Motor neuron (in vitro differentiated cells): ENCODE results near the gene PRSS36. TPM values are rescaled to one million over a fixed set of nuclear protein-coding genes. Genes with fewer than 3 reads are reported as not detected.
"Not testable (repeated sequence)": the region's sequence is repeated elsewhere in the genome, so short reads cannot be mapped to it uniquely, and the experiment has no call there.

Experiments used
- ATAC-seq, 8 experiments: fragments of 200-7000 bp; cut with Tn5 transposase; replicated peaks in 6 of 8; 2 replicates each; pipeline ENCODE4 v1.8.0; 2021; ENCODE audit warnings: mild to moderate bottlenecking in 8 of 8, moderate library complexity in 8 of 8
- H3K27ac ChIP-seq, 2 donors: fragments of 250-450 bp; sonication (Bioruptor Pico); 2 replicates each; pipeline ENCODE4 v1.9.0; 2021; ENCODE audit warnings: antibody characterized with exemption in 2 of 2, mild to moderate bottlenecking in 2 of 2, moderate library complexity in 1 of 2
- H3K4me1 ChIP-seq, 2 donors: fragments of 250-450 bp; sonication (Bioruptor Pico); replicated peaks in 1 of 2; 2 replicates each; pipeline ENCODE4 v1.6.1; 2021; ENCODE audit warnings: antibody characterized with exemption in 2 of 2, mild to moderate bottlenecking in 2 of 2, moderate library complexity in 1 of 2
- H3K4me3 ChIP-seq, 5 donors: fragments of 250-450 bp; sonication (Bioruptor Pico); 2 replicates each; pipeline ENCODE4 v1.9.0; 2021; ENCODE audit warnings: antibody characterized with exemption in 5 of 5, mild to moderate bottlenecking in 5 of 5, moderate library complexity in 4 of 5
- WGBS, 10 experiments: fragments of 450-650 bp; shearing (Covaris generic); methylation state at CpG; one replicate each; pipeline ENCODE4 v1.0.0; 2022; 5-methylcytosine and 5-hydroxymethylcytosine counted together
- in situ Hi-C, 9 experiments: fragments of 400-800 bp; cut with MboI; loops; one replicate each; pipeline ENCODE4 v1.15.0; 2021; ENCODE audit warnings: low sequenced_read_pairs in 9 of 9, low pct_unique_long_range_greater_than_20kb in 2 of 9; ENCODE audit not compliant: unreplicated experiment in 9 of 9
- total RNA-seq, 8 experiments: library from RNA; unstranded; fragments of 300-600 nt; gene quantifications; 2 replicates each; pipeline versions ENCODE4 v1.2.3 to v1.2.4, GENCODE V29; 2022

Gene PRSS36
- total RNA-seq, 8 experiments from 2014 or later: 0.36 to 3.8 (median 0.82) TPM

DNA sequence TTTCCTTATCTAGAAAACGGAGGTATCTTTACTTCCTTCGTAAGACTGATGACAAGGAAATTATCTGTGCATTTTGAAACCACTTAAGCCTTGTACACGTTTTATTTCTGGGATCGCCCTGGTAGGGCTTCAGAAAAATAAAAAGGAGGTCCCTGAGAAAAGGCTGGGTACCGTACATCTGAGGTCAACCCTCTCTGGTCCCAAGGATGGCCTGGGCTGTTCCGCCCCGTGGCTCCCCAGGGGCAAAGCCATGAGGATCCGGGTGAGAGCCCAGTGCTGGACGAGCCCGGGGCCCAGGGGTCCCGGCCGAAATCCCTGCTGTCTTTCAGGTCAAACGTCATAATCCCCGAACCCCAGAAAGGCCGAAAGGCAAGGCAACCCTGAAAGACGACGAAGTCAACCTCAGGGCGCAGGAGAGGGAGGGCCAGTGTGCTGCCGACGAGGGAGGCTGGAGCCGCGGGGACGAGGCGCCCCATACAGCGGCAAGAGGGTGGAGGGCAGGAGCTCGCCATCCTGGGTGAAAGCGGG is 29.4 kb upstream of the PRSS36 start:
- peaks cover 16 to 22% of the 10 kb centered on the region in 2 donors for H3K4me1 ChIP-seq
- peak overlapping the region; percentile 99 for H3K27ac ChIP-seq
- 0 to 27% (median 9%) methylated on average over 3 to 19 of the region's 27 CpGs; no CpG with 5 or more reads in 2 of the 10 experiments for WGBS, 10 experiments
- ATAC-seq: peak in 7 of 8 experiments; percentile 0 to 9 (median 2)
- H3K4me3 ChIP-seq: peak overlapping the region; percentile 86 to 97 (median 92)
- in situ Hi-C loops: no loop called here

DNA sequence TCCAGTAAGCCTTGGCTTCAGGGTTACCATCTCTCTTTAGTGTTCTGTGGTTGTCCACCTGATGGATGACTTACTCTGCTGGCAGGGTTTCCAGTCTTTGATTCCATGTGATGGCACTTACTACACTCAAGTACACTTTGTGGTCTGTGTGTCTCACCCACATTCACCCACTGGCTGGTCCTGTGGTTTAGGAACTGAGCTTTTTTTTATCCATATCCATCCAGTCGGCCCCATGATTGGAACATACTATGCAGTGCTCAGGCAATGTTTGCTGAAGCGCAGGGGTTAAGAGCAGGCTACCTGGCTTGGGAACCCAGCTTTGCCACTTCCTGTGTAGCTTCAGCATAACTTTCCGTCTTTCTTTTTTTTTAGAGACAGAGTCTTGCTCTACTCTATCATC is 27.3 kb upstream of the PRSS36 start:
- peaks cover 7 to 9% of the 10 kb centered on the region in 2 donors for H3K4me1 ChIP-seq
- H3K27ac ChIP-seq: no peak overlapping the region
- in situ Hi-C loops: no loop called here
- whole genome bisulfite sequencing, 10 experiments: 80 to 100% (median 100%) methylated on average over 1 to 3 of the region's 3 CpGs; no CpG with 5 or more reads in 4 of the 10 experiments
- no peak overlapping the region for H3K4me3 ChIP-seq
- ATAC-seq: no peak

DNA sequence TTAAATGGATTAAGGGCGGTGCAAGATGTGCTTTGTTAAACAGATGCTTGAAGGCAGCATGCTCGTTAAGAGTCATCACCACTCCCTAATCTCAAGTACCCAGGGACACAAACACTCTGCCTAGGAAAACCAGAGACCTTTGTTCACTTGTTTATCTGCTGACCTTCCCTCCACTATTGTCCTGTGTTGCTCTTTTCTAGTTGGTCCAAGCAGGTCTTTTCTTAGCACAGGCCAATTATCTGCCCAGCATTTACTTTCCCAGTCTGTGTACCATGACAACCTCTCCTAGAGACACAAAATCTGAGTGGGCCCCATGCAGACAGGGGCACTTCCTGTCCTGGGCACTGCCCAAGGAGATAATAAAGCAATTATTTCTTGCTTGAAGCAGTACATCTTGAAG is 20.2 kb upstream of the PRSS36 start:
- in situ Hi-C loops: loop anchor here in 1 of 9 experiments (25.0 kb wide), 1 partner anchor 183 kb away; the partner anchor contains the start of gene HSD3B7
- not testable (repeated sequence) for H3K4me1 ChIP-seq, H3K4me3 ChIP-seq, H3K27ac ChIP-seq
- ATAC-seq: peak; percentile 45 to 100 (median 94)
- WGBS, 10 experiments: no CpG with 5 or more reads among the region's 2 CpGs

DNA sequence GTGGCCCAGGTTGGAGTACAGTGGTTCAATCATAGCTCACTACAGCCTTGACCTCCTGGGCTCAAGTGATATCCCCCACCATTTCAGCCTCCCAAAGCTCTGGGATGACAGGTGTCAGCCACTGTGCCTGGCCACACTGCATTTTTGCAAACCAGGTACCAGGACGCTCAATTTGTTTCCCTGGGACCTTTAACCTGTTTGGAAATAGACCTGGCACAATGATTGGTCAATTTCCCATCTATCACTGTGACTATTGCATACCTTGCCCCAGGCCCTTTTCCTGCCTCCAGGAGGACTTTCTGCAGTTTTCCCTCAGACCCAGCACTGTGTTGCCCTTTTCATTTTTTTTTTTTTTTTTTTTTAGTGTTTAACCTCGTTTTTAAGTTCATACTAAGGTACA is 19.0 kb upstream of the PRSS36 start:
- Histone ChIP-seq H3K4me1 (peaks cover 0 to 10% of the 10 kb centered on the region in 2 donors), H3K27ac (no peak overlapping the region), H3K4me3 (no peak overlapping the region)
- in situ Hi-C loops: loop anchor here in 1 of 9 experiments (25.0 kb wide), 1 partner anchor 182 kb away; the partner anchor contains the start of gene HSD3B7
- 0 to 93% (median 59%) methylated on average over 1 to 2 of the region's 2 CpGs; no CpG with 5 or more reads in 1 of the 10 experiments for WGBS, 10 experiments
- peak in 1 of 8 experiments; percentile 20 for ATAC-seq

GRCh38 chr16:31167315-31167714 is 17.4 kb upstream of the PRSS36 start:
- 62 to 100% (median 90%) methylated on average over 1 to 8 of the region's 8 CpGs; no CpG with 5 or more reads in 2 of the 10 experiments for WGBS, 10 experiments
- no peak overlapping the region for H3K27ac ChIP-seq
- ATAC-seq: no peak
- H3K4me1 ChIP-seq: peaks cover 0 to 10% of the 10 kb centered on the region in 2 donors
- H3K4me3 ChIP-seq: no peak overlapping the region
- in situ Hi-C loops: loop anchor here in 1 of 9 experiments (25.0 kb wide), 1 partner anchor 180 kb away; the partner anchor contains the start of gene HSD3B7

DNA sequence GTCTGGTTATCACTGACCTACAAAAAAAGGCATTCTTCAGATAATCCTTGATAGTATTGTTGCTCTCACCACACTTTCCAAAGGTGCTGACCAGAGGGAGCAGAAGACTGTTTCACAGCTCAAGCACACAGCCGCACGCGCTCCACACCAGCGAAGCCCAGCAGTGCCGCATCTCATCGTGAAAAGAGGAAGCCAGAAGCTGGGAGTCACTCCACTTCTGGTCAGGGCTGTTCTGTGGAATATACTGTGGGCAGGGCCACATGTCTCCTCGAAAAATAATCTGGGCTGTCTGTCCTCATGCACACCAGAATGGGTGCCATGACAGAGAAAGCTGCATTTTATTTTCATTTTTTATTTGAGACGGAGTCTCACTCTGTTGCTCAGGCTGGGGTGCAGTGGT is 7.3 kb upstream of the PRSS36 start:
- no peak overlapping the region for H3K4me3 ChIP-seq
- peak in 1 of 8 experiments; percentile 61 for ATAC-seq
- H3K27ac ChIP-seq: no peak overlapping the region
- in situ Hi-C loops: loop anchor here in 1 of 9 experiments (25.0 kb wide), 1 partner anchor 170 kb away; the partner anchor contains the start of gene HSD3B7
- 2 to 95% (median 69%) methylated on average over 1 to 8 of the region's 8 CpGs; no CpG with 5 or more reads in 3 of the 10 experiments for WGBS, 10 experiments
- H3K4me1 ChIP-seq: no peaks in the 10 kb centered on the region

- WGBS, 10 experiments: 40 to 83% (median 66%) methylated on average over 2 to 5 of the region's 6 CpGs; no CpG with 5 or more reads in 2 of the 10 experiments
- in situ Hi-C loops: loop anchor here in 1 of 9 experiments (25.0 kb wide), 1 partner anchor 164 kb away; the partner anchor contains the start of gene HSD3B7
- not testable (repeated sequence) for H3K4me1 ChIP-seq, ATAC-seq, H3K27ac ChIP-seq, H3K4me3 ChIP-seq
Observed at GRCh38 chr16:31150976-31151375, 1.1 kb upstream of the PRSS36 start.

GRCh38 chr16:31149332-31149731 is 534 bp downstream of the PRSS36 start:
- Histone ChIP-seq H3K4me1 (no peaks in the 10 kb centered on the region), H3K4me3 (no peak overlapping the region), H3K27ac (no peak overlapping the region)
- no peak for ATAC-seq
- in situ Hi-C loops: no loop called here
- 50 to 60% methylated on average over 2 of the region's 5 CpGs; no CpG with 5 or more reads in 8 of the 10 experiments for WGBS, 10 experiments

DNA sequence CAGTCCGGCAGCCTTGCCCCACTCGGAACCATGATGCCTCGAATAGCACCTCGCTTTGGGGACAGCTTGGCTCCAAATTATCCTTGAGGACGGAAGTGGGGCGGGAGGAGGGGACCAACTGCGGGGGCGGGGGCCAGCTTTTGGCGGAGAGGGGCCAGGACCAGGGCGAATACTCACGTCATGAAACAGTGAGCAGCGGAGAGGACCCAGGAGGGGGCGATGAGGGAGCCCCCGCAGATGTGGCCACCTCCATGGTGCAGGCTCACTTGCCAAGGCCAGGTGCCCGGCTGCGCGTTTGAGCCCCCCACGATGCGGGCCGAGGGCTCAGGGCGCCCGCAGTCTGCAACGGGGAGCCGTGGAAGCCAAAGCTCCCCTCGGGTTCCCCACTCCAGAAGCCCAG is 970 bp downstream of the PRSS36 start:
- WGBS, 10 experiments: 60 to 88% methylated on average over 1 to 14 of the region's 25 CpGs; no CpG with 5 or more reads in 8 of the 10 experiments
- ATAC-seq: no peak
- H3K4me1 ChIP-seq: no peaks in the 10 kb centered on the region
- no peak overlapping the region for H3K4me3 ChIP-seq
- H3K27ac ChIP-seq: no peak overlapping the region
- in situ Hi-C loops: no loop called here

DNA sequence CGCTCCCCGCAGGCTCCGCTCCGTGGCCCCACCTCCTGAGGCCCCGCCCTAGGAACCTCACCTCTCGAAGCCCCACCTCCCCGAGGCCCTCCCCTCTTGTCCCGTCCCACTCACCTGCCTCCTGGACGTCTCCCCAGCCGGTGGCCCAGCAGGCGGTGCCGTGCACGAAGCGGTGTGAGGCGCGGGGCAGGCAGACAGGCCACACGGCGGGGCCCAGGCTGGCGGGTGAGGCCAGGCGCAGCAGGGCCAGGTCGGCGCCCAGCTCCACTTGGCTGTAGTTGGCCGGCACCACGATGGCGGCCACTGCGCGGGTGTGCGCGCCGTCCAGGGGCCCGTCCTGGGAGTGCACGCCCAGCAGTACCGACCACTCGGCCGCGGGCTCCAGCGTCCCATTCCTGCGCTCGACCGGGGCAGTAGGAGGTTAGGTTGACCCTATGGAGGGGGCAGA is 1.6 kb downstream of the PRSS36 start:
- Histone ChIP-seq H3K27ac (no peak overlapping the region), H3K4me1 (no peaks in the 10 kb centered on the region), H3K4me3 (no peak overlapping the region)
- in situ Hi-C loops: no loop called here
- no CpG with 5 or more reads among the region's 40 CpGs for WGBS, 10 experiments
- ATAC-seq: peak in 2 of 8 experiments; percentile 16 to 55

DNA sequence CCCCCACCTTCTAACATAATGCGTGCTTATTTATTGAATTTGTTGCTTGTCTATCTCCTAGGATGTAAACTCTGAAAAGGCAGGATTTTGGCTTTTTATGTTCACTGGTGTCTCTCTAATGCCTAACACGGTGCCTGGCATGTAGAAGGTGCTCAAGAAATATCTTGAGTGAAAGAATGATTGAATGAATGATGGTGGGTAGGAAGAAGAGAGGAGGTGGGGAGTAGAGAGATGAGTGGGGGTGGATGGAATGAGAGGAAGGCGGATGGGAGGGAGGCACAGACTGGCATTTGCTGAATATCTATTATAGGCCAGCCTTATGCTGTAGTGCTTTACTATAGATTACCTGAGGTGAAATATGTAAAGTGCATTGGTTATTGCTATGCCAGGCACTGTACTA is 2.3 kb downstream of the PRSS36 start:
- Histone ChIP-seq H3K4me3 (no peak overlapping the region), H3K4me1 (no peaks in the 10 kb centered on the region), H3K27ac (no peak overlapping the region)
- no peak for ATAC-seq
- whole genome bisulfite sequencing, 10 experiments: 63 to 87% (median 80%) methylated on average over 1 to 3 of the region's 3 CpGs; no CpG with 5 or more reads in 5 of the 10 experiments
- in situ Hi-C loops: no loop called here

DNA sequence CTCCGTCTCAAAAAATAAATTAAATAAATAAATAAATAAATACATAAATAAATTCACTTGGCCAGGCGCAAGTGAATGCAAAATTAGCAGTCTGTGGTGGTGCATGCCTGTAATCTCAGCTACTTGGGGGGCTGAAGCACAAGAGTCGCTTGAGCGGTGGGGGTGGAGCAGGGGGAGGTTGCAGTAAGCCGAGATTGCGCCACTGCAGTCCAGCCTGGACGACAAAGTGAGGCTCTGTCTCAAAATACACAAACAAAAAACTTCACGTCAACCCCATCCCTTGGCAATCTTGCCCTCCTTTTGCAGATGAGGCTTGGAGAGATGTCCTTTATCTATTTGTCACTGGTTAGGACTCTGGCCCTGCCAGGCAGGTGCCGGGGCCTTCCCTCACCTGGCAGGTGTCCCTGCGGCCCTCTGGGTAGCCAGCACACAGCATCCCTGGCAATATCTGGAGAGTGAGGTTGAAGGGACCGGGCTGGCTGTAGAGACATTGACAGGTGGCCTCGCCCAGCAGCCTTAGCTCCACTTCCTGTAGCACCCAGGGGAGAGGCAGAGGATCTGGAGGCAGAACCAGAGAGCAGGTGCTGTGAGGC is 4.4 kb downstream of the PRSS36 start:
- no peak for ATAC-seq
- Histone ChIP-seq H3K4me1 (peaks cover 6 to 7% of the 10 kb centered on the region in 2 donors), H3K4me3 (no peak overlapping the region), H3K27ac (no peak overlapping the region)
- WGBS, 10 experiments: 22 to 95% (median 69%) methylated on average over 1 to 11 of the region's 12 CpGs; no CpG with 5 or more reads in 4 of the 10 experiments
- in situ Hi-C loops: no loop called here

DNA sequence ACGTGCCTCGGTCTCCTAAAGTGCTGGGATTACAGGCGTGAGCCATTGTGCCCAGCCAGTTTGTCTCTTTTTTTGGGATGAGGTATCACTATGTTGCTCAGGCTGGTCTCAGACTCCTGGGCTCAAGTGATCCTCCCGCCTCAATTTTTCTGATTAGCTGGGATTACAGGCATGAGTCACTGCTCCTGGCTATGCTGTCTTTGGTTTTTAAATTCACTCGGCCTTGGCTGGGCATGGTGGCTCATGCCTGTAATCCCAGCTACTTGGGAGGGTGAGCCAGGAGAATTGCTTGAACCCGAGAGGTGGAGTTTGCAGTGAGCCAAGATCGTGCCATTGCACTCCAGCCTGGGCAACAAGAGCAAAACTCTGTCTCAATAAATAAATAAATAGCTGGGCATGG is 5.4 kb downstream of the PRSS36 start:
- in situ Hi-C loops, H3K4me1 ChIP-seq, H3K4me3 ChIP-seq, H3K27ac ChIP-seq, ATAC-seq: not testable (repeated sequence)
- WGBS, 10 experiments: 0 to 100% (median 89%) methylated on average over 1 to 6 of the region's 7 CpGs; no CpG with 5 or more reads in 3 of the 10 experiments
